ENCODE measurements around the gene KHDRBS2. TPM values are rescaled to one million over a fixed set of nuclear protein-coding genes. Genes with fewer than 3 reads are reported as not detected.

Gene KHDRBS2
- polyA plus RNA-seq, 1 of the 3 experiments (the other 2 are of a cell fraction) = not detected

- CTCF ChIA-PET = no interaction called here
- no peak for TF ChIP-seq MAX (IDR thresholded peaks at IDR 0.05; ENCODE audit: low read depth)
- no peak for TF ChIP-seq RCOR1 (IDR thresholded peaks at IDR 0.05; ENCODE audit: low read length)
- TF ChIP-seq SIN3A (IDR thresholded peaks at IDR 0.05; ENCODE audit: borderline replicate concordance, low read depth, low read length) = no peak
- TF ChIP-seq ELF1 (IDR thresholded peaks at IDR 0.05) = no peak
- TF ChIP-seq USF2 (IDR thresholded peaks at IDR 0.05; ENCODE audit: borderline replicate concordance, low read depth, low read length) = no peak
- TF ChIP-seq NRF1 (IDR thresholded peaks at IDR 0.05; ENCODE audit: low read depth, low read length) = no peak
- no peak for TF ChIP-seq JUND (IDR thresholded peaks at IDR 0.05)
- no peak for TF ChIP-seq POLR2AphosphoS5 (IDR thresholded peaks at IDR 0.05; ENCODE audit: low read depth, low read length)
- no peaks in the 10 kb centered on the region for H3K9me3 ChIP-seq
- no peak overlapping the region for H3K4me3 ChIP-seq (ENCODE audit: low read depth in 2 of 2, low read length in 1 of 2)
- no peak overlapping the region for H3K27ac ChIP-seq (ENCODE audit: low read depth in 2 of 2, low read length in 1 of 2)
- H3K4me1 ChIP-seq (ENCODE audit: control insufficient read depth in 1 of 2, insufficient read depth in 2 of 2, low read depth in 1 of 2, low read length in 1 of 2) = no peaks in the 10 kb centered on the region
- WGBS (ENCODE audit: low lambda C conversion rate) = 40% methylated on average over 2 of the region's 2 CpGs
- H3K9ac ChIP-seq = no peak overlapping the region
- no peaks in the 10 kb centered on the region for H4K20me1 ChIP-seq (ENCODE audit: insufficient read depth)
- POLR2A ChIA-PET = no interaction called here
- H3F3A ChIP-seq (replicated peaks; ENCODE audit: insufficient read depth) = no peaks in the 10 kb centered on the region
- no peaks in the 10 kb centered on the region for H3K9me2 ChIP-seq
- no peaks in the 10 kb centered on the region for H3K36me3 ChIP-seq (replicated peaks in 1 of 2; ENCODE audit: control insufficient read depth in 1 of 2, insufficient read depth in 2 of 2, low read length in 1 of 2)
- H3K27me3 ChIP-seq (ENCODE audit: insufficient read depth) = no peaks in the 10 kb centered on the region
- no peak for DNase-seq
- no peaks in the 10 kb centered on the region for H3K79me2 ChIP-seq (ENCODE audit: insufficient read depth)
- no peak overlapping the region for H2AFZ ChIP-seq (ENCODE audit: low read depth)
- H3K4me2 ChIP-seq = no peak overlapping the region
Observed at GRCh38 chr6:62075869-62076268, 210.2 kb downstream of the KHDRBS2 start.

GRCh38 chr6:62059901-62060300 lies 226.1 kb downstream of the KHDRBS2 start:
- H3K4me2 ChIP-seq = no peak overlapping the region
- no peaks in the 10 kb centered on the region; the same call in 1 of the 2 replicates for H3K9me2 ChIP-seq
- H4K20me1 ChIP-seq (ENCODE audit: insufficient read depth) = no peaks in the 10 kb centered on the region
- H3K9me3 ChIP-seq = no peaks in the 10 kb centered on the region
- H3K27me3 ChIP-seq (ENCODE audit: insufficient read depth) = no peaks in the 10 kb centered on the region
- POLR2A ChIA-PET = no interaction called here
- no peaks in the 10 kb centered on the region for H3K4me1 ChIP-seq (ENCODE audit: control insufficient read depth in 1 of 2, insufficient read depth in 2 of 2, low read depth in 1 of 2, low read length in 1 of 2)
- no peaks in the 10 kb centered on the region for H3F3A ChIP-seq (replicated peaks; ENCODE audit: insufficient read depth)
- no peak overlapping the region for H3K27ac ChIP-seq (ENCODE audit: low read depth in 2 of 2, low read length in 1 of 2)
- H2AFZ ChIP-seq (ENCODE audit: low read depth) = no peak overlapping the region
- no peak for TF ChIP-seq MEF2A (IDR thresholded peaks at IDR 0.05; ENCODE audit: borderline replicate concordance, low read depth)
- TF ChIP-seq RXRA (IDR thresholded peaks at IDR 0.05; ENCODE audit: borderline replicate concordance, low read depth) = no peak
- TF ChIP-seq GATA2 (CRISPR knock-in tag; IDR thresholded peaks at IDR 0.05) = no peak
- no peak for TF ChIP-seq USF1 (IDR thresholded peaks at IDR 0.05; ENCODE audit: borderline replicate concordance, low read depth)
- TF ChIP-seq MAX (IDR thresholded peaks at IDR 0.05; ENCODE audit: low read depth) = no peak
- no peak for TF ChIP-seq ELF1 (IDR thresholded peaks at IDR 0.05)
- no peak for TF ChIP-seq REST (IDR thresholded peaks at IDR 0.05; ENCODE audit: low read depth, low read length)
- TF ChIP-seq EP300 (IDR thresholded peaks at IDR 0.05; ENCODE audit: borderline replicate concordance in 1 of 2, low read depth in 1 of 2, low read length in 1 of 2) = no peak
- H3K36me3 ChIP-seq (replicated peaks in 1 of 2; ENCODE audit: control insufficient read depth in 1 of 2, insufficient read depth in 2 of 2, low read length in 1 of 2) = no peaks in the 10 kb centered on the region
- no peak overlapping the region for H3K4me3 ChIP-seq (ENCODE audit: low read depth in 2 of 2, low read length in 1 of 2)
- WGBS (ENCODE audit: low lambda C conversion rate) = 4% methylated on average over 3 of the region's 3 CpGs
- no peak for DNase-seq
- CTCF ChIA-PET = no interaction called here
- H3K9ac ChIP-seq = no peak overlapping the region
- H3K79me2 ChIP-seq (ENCODE audit: insufficient read depth) = no peaks in the 10 kb centered on the region

Data from SK-N-SH (cell line).